Measurements from ENCODE around the gene TMEM176B. TPM values are rescaled to one million over a fixed set of nuclear protein-coding genes. Genes with fewer than 3 reads are reported as not detected.

TMEM176B gene
- polyA plus RNA-seq, 3 donors = 30.6 to 1,279 (median 415) TPM

DNA sequence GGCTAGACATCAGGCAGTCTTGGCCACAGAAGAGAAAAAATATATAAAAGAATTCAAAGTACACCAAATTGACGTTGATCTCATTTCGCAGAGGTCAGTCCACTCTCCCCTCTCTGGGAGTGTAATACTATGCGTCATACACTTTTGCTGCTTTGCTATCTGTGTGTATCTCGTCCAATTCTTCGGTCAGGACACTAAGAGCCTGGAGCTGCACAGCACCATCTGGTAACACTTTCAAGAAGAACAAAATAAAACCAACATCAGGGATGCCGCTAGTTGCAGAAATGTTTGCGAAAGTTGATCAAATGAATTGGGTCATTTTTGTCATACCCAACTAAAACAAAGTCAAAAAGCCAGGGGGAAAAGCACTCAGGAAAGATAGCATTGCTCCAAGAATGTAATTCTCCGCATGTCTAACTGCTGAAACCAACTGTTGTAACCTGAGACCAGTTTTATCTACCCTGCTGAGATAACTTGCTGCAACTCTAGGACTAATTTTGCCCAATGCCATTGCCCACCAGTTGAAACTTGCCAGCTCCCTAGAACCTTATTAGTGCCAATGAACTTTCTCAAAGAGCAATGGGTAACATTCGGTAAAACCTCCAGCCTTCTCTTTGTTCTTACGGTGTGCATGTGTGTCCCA, 23.4 kb upstream of the TMEM176B start:
- no peak overlapping the region for H3K9ac ChIP-seq (ENCODE audit: insufficient read depth, low read length, poor library complexity, severe bottlenecking)
- Mint-ChIP-seq H3K4me1 (no peaks in the 10 kb centered on the region), H3K4me3 (no peak overlapping the region), H3K9me3 (peaks cover 2 to 17% (median 9%) of the 10 kb centered on the region in 7 donors), H3K27me3 (ENCODE audit: low read depth in 3 of 3) (peaks cover 4 to 12% (median 12%) of the 10 kb centered on the region in 3 donors), H3K36me3 (no peaks in the 10 kb centered on the region), H3K27ac (no peak overlapping the region)
- H3K4me2 ChIP-seq (replicated peaks; ENCODE audit: extremely low read depth, low read length, poor library complexity, severe bottlenecking) = no peak overlapping the region
- TF ChIP-seq, protein P1, sequence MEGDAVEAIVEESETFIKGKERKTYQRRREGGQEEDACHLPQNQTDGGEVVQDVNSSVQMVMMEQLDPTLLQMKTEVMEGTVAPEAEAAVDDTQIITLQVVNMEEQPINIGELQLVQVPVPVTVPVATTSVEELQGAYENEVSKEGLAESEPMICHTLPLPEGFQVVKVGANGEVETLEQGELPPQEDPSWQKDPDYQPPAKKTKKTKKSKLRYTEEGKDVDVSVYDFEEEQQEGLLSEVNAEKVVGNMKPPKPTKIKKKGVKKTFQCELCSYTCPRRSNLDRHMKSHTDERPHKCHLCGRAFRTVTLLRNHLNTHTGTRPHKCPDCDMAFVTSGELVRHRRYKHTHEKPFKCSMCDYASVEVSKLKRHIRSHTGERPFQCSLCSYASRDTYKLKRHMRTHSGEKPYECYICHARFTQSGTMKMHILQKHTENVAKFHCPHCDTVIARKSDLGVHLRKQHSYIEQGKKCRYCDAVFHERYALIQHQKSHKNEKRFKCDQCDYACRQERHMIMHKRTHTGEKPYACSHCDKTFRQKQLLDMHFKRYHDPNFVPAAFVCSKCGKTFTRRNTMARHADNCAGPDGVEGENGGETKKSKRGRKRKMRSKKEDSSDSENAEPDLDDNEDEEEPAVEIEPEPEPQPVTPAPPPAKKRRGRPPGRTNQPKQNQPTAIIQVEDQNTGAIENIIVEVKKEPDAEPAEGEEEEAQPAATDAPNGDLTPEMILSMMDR (IDR thresholded peaks at IDR 0.05) = no peak
- intact Hi-C loops (cut with micrococcal nuclease) = no loop called here
- WGBS (ENCODE audit: insufficient coverage) = 100% methylated on average over 5 of the region's 10 CpGs
- no peak overlapping the region for H3K27ac ChIP-seq (ENCODE audit: low read depth in 1 of 2, low read length in 2 of 2)
- no peaks in the 10 kb centered on the region for H4K20me1 ChIP-seq (ENCODE audit: insufficient read depth, low read length)
- no peak overlapping the region for H2AFZ ChIP-seq (ENCODE audit: insufficient read depth, low read depth, low read length, poor library complexity, severe bottlenecking)
- no peaks in the 10 kb centered on the region for H3K4me1 ChIP-seq (ENCODE audit: control insufficient read depth in 1 of 2, insufficient read depth in 2 of 2, low read length in 2 of 2)
- no peak overlapping the region for H3K4me3 ChIP-seq (replicated peaks in 1 of 3; ENCODE audit: low read depth in 2 of 3, low read length in 3 of 3)
- no peaks in the 10 kb centered on the region for H3K36me3 ChIP-seq (replicated peaks in 1 of 2; ENCODE audit: control insufficient read depth in 1 of 2, insufficient read depth in 2 of 2, low read length in 2 of 2)
- peaks cover 0 to 3% of the 10 kb centered on the region in 2 donors for H3K27me3 ChIP-seq (ENCODE audit: control insufficient read depth in 2 of 2, insufficient read depth in 2 of 2, low read length in 2 of 2)
- no peaks in the 10 kb centered on the region for H3K79me2 ChIP-seq (ENCODE audit: insufficient read depth, low read length)
- H3K9me3 ChIP-seq (replicated peaks in 1 of 2; ENCODE audit: control insufficient read depth in 1 of 2, insufficient read depth in 1 of 2, low read length in 2 of 2) = no peaks in the 10 kb centered on the region
- DNase-seq = no peak

- Histone ChIP-seq H3K36me3 (replicated peaks in 1 of 2; ENCODE audit: control insufficient read depth in 1 of 2, insufficient read depth in 2 of 2, low read length in 2 of 2) (no peaks in the 10 kb centered on the region), H2AFZ (ENCODE audit: insufficient read depth, low read depth, low read length, poor library complexity, severe bottlenecking) (no peak overlapping the region), H3K27me3 (ENCODE audit: control insufficient read depth in 2 of 2, insufficient read depth in 2 of 2, low read length in 2 of 2) (peaks cover 0 to 6% of the 10 kb centered on the region in 2 donors), H3K4me3 (replicated peaks in 1 of 3; ENCODE audit: low read depth in 2 of 3, low read length in 3 of 3) (no peak overlapping the region), H3K4me1 (ENCODE audit: control insufficient read depth in 1 of 2, insufficient read depth in 2 of 2, low read length in 2 of 2) (no peaks in the 10 kb centered on the region), H3K27ac (ENCODE audit: low read depth in 1 of 2, low read length in 2 of 2) (no peak overlapping the region), H3K9ac (ENCODE audit: insufficient read depth, low read length, poor library complexity, severe bottlenecking) (no peak overlapping the region), H3K9me3 (replicated peaks in 1 of 2; ENCODE audit: control insufficient read depth in 1 of 2, insufficient read depth in 1 of 2, low read length in 2 of 2) (no peaks in the 10 kb centered on the region), H4K20me1 (ENCODE audit: insufficient read depth, low read length) (no peaks in the 10 kb centered on the region), H3K79me2 (ENCODE audit: insufficient read depth, low read length) (no peaks in the 10 kb centered on the region), H3K4me2 (replicated peaks; ENCODE audit: extremely low read depth, low read length, poor library complexity, severe bottlenecking) (no peak overlapping the region)
- intact Hi-C loops (cut with micrococcal nuclease) = no loop called here
- H3K4me1 Mint-ChIP-seq = no peaks in the 10 kb centered on the region
- TF ChIP-seq, protein P1 (IDR thresholded peaks at IDR 0.05) = no peak
- no peak overlapping the region for H3K4me3 Mint-ChIP-seq
- H3K27me3 Mint-ChIP-seq (ENCODE audit: low read depth in 3 of 3) = peaks cover 2 to 13% (median 9%) of the 10 kb centered on the region in 3 donors
- 69% methylated on average over 2 of the region's 8 CpGs for WGBS (ENCODE audit: insufficient coverage)
- H3K36me3 Mint-ChIP-seq = no peaks in the 10 kb centered on the region
- DNase-seq = no peak
- no peak overlapping the region for H3K27ac Mint-ChIP-seq
- H3K9me3 Mint-ChIP-seq = peaks cover 2 to 15% (median 9%) of the 10 kb centered on the region in 7 donors
Observed at GRCh38 chr7:150823043-150823442, 22.9 kb upstream of the TMEM176B start.

Data from CD14-positive monocyte (primary cell).